WERI-Rb-1 (cell line): Measurements from ENCODE around the gene NLGN1.

Experiments
- DNase-seq: peaks from one replicate; pipeline ENCODE4 v3.0.0-alpha.2; 2020
- H3K27ac ChIP-seq: fragments of 250-450 bp; sonication (Bioruptor Pico); 2 replicates; pipeline ENCODE4 v1.5.1; 2020; ENCODE audit warnings: mild to moderate bottlenecking, moderate library complexity
- H3K27me3 ChIP-seq: fragments of 250-450 bp; sonication (Bioruptor Pico); 2 replicates; pipeline ENCODE4 v1.5.1; 2021; ENCODE audit warnings: mild to moderate bottlenecking, low read depth, moderate library complexity; ENCODE audit not compliant: insufficient read depth, severe bottlenecking
- H3K36me3 ChIP-seq: fragments of 250-450 bp; sonication (Bioruptor Pico); 2 replicates; pipeline ENCODE4 v1.5.1; 2020; ENCODE audit warnings: mild to moderate bottlenecking, moderate library complexity
- H3K4me3 ChIP-seq: 2 replicates; pipeline ENCODE4 v1.5.1; 2011; ENCODE audit warnings: low read depth, mild to moderate bottlenecking, control low read depth, low read length
- H3K9me3 ChIP-seq: fragments of 250-450 bp; sonication (Bioruptor Pico); 2 replicates; pipeline ENCODE4 v1.5.1; 2021; ENCODE audit warnings: mild to moderate bottlenecking, moderate library complexity; ENCODE audit not compliant: severe bottlenecking
- TF ChIP-seq, protein P1 (sequence below): IDR thresholded peaks from 2 replicates; pipeline ENCODE4 v1.5.1; 2011; ENCODE audit warnings: low read depth, mild to moderate bottlenecking, control low read depth, inconsistent platforms, low read length

Gene NLGN1

DNA sequence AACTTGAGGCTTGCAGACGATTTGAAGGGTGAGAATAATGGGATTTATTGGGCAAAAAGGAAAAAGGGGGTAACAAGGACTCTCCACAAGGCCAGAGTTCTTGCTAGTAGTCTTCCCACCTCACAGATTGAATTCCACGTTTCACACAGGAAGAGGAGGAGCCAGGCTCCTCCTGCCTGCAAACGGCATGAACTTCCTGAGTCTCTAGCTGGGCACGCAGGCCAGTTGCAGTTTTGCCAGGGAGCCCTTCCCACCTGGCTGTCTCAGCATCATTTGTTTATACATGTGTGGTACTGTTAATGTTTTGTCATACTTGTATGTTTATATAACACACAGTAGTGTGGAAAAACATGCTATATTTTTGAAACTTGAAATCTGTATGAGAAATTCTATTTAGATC, 155.0 kb downstream of the NLGN1 start:
- TF ChIP-seq, protein P1, sequence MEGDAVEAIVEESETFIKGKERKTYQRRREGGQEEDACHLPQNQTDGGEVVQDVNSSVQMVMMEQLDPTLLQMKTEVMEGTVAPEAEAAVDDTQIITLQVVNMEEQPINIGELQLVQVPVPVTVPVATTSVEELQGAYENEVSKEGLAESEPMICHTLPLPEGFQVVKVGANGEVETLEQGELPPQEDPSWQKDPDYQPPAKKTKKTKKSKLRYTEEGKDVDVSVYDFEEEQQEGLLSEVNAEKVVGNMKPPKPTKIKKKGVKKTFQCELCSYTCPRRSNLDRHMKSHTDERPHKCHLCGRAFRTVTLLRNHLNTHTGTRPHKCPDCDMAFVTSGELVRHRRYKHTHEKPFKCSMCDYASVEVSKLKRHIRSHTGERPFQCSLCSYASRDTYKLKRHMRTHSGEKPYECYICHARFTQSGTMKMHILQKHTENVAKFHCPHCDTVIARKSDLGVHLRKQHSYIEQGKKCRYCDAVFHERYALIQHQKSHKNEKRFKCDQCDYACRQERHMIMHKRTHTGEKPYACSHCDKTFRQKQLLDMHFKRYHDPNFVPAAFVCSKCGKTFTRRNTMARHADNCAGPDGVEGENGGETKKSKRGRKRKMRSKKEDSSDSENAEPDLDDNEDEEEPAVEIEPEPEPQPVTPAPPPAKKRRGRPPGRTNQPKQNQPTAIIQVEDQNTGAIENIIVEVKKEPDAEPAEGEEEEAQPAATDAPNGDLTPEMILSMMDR, result no peak
- H3K27ac ChIP-seq, result no peak overlapping the region
- no peaks in the 10 kb centered on the region for H3K9me3 ChIP-seq
- no peaks in the 10 kb centered on the region for H3K27me3 ChIP-seq
- H3K4me3 ChIP-seq, result no peak overlapping the region
- DNase-seq, result no peak
- H3K36me3 ChIP-seq, result no peaks in the 10 kb centered on the region

DNA sequence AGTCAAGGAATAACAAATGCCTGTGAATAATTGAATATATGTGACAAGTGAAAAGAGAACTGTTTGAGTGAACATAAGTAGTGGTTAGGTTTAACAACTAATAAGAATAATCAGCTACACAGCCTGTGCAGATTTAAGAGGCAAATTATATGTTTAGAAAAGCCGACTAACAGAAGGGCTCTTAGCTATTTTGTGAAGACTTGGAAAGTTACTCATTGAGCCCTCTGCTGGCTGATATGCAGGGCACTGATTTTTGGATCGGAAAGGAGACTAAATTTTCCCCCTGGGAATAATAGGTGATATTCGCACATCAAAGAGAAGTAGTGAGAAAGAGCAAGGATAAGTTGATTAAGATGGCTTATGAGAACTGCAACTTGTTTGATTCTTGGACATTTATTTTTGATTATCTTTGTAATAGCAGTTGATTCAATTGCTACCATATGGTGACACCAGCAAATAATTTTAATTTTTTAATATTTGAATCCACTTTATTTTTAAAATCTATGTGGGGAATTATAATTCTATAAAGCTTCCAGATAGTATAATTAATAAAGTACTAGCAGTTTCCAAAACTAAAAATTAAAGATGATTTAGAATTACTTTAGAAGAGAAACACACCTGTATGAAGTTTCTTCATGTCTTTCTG, 156.2 kb downstream of the NLGN1 start:
- no peak overlapping the region for H3K4me3 ChIP-seq
- DNase-seq, result peak; percentile 14
- H3K36me3 ChIP-seq, result no peaks in the 10 kb centered on the region
- TF ChIP-seq, protein P1, result peak; percentile 62
- no peaks in the 10 kb centered on the region for H3K9me3 ChIP-seq
- H3K27me3 ChIP-seq, result no peaks in the 10 kb centered on the region
- no peak overlapping the region for H3K27ac ChIP-seq

DNA sequence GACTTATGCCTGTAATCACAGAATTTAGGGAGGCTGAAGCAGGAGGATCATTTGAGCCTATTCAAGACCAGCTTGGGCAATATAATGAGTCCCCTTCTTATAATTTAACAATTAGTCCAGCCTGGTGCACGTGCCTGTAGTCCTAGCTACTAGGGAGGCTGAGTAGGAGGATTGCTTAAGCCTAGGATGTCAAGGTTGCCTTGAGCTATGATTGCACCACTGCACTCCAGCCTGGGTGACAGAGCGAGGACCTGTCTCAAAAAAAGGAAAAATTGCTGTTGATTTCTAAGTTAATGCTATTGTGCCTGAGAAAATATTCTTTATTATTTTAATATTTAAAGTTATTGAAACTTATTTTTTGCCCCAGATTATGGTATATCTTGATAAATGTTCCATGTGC, 159.0 kb downstream of the NLGN1 start:
- TF ChIP-seq, protein P1, result no peak
- no peak overlapping the region for H3K4me3 ChIP-seq
- no peaks in the 10 kb centered on the region for H3K36me3 ChIP-seq
- no peaks in the 10 kb centered on the region for H3K27me3 ChIP-seq
- H3K27ac ChIP-seq, result no peak overlapping the region
- no peaks in the 10 kb centered on the region for H3K9me3 ChIP-seq
- DNase-seq, result no peak

DNA sequence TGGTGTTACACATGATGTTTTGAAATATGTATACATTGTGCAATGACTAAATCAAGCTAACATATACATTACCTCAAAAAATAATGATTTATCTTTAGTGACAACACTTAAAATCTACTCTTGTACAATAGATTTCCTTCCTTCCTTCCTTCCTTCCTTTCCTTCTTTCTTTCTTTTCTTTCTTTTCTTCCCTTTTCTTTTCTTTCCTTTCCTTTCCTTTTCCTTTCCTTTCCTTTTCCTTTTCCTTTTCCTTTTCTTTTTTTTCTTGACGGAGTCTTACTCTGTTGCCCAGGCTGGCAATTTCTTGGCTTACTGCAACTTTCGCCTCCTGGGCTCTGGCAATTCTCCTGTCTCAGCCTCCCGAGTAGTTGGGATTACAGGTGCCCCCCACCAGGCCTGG, 170.5 kb downstream of the NLGN1 start:
- Histone ChIP-seq H3K27ac (no peak overlapping the region), H3K4me3 (no peak overlapping the region), H3K36me3 (no peaks in the 10 kb centered on the region), H3K9me3 (no peaks in the 10 kb centered on the region), H3K27me3 (no peaks in the 10 kb centered on the region)
- TF ChIP-seq, protein P1, result no peak
- DNase-seq, result no peak

DNA sequence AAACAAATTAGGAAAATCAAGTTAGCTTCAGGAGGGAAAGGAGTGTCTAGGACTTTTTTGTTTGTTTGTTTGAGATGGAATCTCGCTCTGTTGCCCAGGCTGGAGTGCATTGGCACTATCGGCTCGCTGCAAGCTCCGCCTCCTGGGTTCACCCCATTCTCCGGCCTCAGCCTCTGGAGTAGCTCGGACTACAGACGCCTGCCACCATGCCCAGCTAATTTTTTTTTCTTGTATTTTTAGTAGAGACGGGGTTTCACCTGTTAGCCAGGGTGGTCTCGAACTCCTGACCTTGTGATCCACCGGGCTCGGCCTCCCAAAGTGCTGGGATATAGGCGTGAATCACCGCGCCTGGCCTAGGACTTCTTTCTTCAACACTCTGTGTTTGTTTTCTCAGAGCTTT, 171.1 kb downstream of the NLGN1 start:
- DNase-seq, result no peak
- H3K27me3 ChIP-seq, result no peaks in the 10 kb centered on the region
- H3K4me3 ChIP-seq, result no peak overlapping the region
- no peaks in the 10 kb centered on the region for H3K9me3 ChIP-seq
- TF ChIP-seq, protein P1, result no peak
- no peak overlapping the region for H3K27ac ChIP-seq
- H3K36me3 ChIP-seq, result no peaks in the 10 kb centered on the region

DNA sequence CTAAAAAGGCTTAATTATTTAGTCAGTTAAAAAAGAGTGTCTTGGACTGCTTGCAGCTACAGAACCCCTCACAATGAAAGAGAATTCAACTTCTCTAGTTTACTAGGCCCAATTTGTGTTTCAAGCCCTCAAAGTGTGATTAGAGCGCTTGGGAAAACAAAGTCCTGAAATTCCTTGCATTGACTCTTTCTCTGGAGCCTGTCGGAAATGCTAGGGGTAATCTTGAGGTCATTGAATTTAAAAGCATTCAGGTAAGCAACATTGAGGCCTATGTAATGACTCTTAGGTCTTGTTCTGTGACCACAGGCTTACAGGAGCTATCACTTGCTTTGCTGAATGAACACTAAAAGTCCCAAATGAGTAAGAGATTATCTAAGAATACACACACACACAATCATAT, 186.0 kb downstream of the NLGN1 start:
- TF ChIP-seq, protein P1, result no peak

More for the DNA sequence above, 186.0 kb downstream of the NLGN1 start:
- Histone ChIP-seq H3K9me3 (no peaks in the 10 kb centered on the region), H3K27me3 (no peaks in the 10 kb centered on the region), H3K27ac (no peak overlapping the region), H3K4me3 (no peak overlapping the region), H3K36me3 (no peaks in the 10 kb centered on the region)
- no peak for DNase-seq
